ENCODE data around the gene XRRA1.
A peak's percentile ranks its signal among the peaks of the same experiment; 100 is the strongest.
"Not testable (repeated sequence)": the region's sequence is repeated elsewhere in the genome, so short reads cannot be mapped to it uniquely, and the experiment has no call there.

Gene XRRA1

GRCh38 chr11:74948898-74949752 is at the start of gene XRRA1, which contains the start of gene SPCS2:
TSS of gene XRRA1 (minus strand) at chr11:74949091. CDS start at chr11:74940878, 8,213 bp downstream.
TSS of gene SPCS2 (plus strand) at chr11:74949266. CDS start at chr11:74949286, 20 bp downstream.
- DNase-seq (ENCODE audit: low spot score), result peak; percentile 94

DNA sequence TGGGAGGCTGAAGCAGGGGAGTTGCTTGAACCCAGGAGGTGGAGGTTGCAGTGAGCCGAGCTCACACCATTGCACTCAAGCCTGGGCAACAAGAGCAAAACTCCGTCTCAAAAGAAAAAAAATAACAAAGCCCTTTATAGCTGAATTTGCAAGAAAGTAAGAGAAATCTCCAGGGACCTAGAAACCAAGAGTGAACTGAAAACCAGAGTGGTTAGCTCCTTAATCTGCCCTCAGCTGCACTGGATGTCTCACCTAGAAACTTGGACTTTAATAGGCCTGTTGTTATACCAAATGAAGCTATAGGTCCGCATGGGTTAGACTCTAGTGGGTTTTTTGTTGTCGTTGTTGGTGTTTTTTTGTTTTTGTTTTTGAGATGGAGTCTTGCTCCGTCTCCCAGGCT is 44.0 kb upstream of the XRRA1 start:
- DNase-seq (ENCODE audit: low spot score), result no peak

GRCh38 chr11:74990941-74991340 is 42.0 kb upstream of the XRRA1 start:
- no peak for DNase-seq (ENCODE audit: low spot score)

DNA sequence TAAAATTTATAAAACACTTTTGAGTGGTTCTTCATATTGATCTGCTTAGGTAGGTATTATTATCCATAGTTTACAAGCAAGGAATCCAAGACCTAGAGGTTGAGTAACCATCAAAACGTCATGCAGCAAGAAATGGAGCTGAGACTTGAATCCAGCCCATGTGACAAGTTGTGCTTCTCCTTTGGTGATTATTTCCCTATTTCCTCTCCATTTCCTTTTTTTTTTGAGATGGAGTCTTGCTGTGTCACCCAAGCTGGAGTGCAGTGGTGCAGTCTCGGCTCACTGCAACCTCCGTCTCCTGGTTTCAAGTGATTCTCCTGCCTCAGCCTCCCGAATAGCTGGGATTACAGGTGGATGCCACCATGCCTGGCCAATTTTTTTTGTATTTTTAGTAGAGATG is 41.3 kb upstream of the XRRA1 start:
- not testable (repeated sequence) for DNase-seq (ENCODE audit: low spot score)

- DNase-seq (ENCODE audit: low spot score), result no peak
Measured at GRCh38 chr11:74989260-74989638, 40.4 kb upstream of the XRRA1 start.

- DNase-seq (ENCODE audit: low spot score), result peak; percentile 67
Measured at GRCh38 chr11:74988541-74989259, 39.8 kb upstream of the XRRA1 start, which contains the start of gene NEU3. TSS of gene NEU3 (plus strand) at chr11:74988933. CDS start at chr11:74989061, 128 bp downstream.

DNA sequence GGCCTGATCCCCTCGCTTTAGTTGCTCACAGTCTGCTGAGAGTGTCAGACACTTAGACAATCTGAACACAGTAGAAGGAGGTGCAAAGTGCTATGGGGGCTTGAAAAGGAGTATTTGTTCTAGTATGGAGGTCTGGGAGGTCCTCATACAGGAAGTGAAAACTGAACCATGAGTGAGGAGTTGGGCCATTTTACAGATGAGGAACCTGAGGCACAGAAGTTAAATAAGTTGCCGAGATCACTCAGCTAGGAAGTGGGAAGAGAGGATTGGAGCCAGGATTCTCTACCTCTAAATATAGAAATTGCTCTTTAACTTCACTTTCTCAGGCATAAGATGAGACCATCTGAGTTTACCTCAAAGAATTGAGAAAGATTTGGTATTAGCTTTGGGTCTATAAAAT is 35.8 kb upstream of the XRRA1 start:
- DNase-seq (ENCODE audit: low spot score), result no peak

GRCh38 chr11:74984070-74984469 is 35.2 kb upstream of the XRRA1 start:
- no peak for DNase-seq (ENCODE audit: low spot score)

- DNase-seq (ENCODE audit: low spot score), result no peak
Measured at GRCh38 chr11:74981888-74982287, 33.0 kb upstream of the XRRA1 start.

DNA sequence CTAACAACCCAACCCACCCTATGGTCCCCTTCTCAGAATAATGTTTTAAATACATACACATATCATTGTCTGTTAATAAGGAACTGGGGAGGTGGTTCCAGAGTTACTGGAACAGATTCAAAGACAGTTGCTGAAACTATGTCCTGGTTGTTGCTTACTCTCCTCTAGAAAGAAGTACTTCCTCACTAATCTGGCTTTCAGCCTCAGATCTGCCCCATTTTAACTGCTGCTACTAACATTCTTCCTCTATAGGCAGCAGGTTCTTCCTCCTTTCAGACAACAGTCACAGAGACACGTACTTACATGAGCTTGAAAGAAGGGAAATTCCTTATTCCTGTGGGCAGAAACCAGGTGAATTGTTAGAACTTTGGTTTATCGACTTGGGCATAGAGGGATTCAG is 31.7 kb upstream of the XRRA1 start:
- DNase-seq (ENCODE audit: low spot score), result no peak

GRCh38 chr11:74978041-74978440 is 29.1 kb upstream of the XRRA1 start:
- no peak for DNase-seq (ENCODE audit: low spot score)

DNA sequence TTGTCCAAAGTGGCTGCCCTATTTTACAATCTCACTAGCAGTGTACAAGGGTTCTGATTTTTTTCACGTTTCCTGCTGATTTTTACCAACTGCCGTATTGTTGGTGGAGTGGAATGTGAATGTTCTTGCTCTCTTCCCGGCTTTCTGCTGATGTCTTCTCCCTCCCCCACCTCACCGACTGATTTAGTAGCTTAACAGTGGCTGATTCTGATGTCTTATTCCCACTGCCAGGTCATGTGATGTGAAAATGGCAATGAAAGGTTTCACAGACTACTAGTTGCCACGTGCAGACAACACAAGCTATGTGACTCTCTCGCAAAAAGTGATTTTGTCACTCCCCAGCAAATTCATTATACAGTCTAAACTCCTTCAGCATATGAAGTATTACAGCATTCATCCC is 22.5 kb upstream of the XRRA1 start:
- DNase-seq (ENCODE audit: low spot score), result no peak

- DNase-seq (ENCODE audit: low spot score), result no peak
Measured at GRCh38 chr11:74970852-74971395, 22.0 kb upstream of the XRRA1 start.

DNA sequence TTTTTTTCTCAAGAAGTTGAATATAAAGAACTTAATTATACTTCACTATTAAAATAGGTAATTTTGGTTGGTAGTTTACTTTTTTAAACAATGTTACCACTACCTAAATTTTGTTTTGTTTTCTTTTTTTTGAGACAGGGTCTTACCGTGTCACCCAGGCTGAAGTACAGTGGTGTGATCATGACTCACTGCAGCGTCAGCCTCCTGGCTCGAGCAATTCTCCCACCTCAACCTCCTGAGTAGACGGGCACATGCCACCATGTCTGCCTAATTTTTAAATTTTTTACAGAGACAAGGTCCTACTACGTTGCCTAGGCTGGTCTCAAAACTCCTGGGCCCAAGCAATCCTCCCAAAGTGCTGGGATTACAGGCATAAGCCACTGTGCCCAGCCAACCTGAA is 17.8 kb upstream of the XRRA1 start:
- DNase-seq (ENCODE audit: low spot score), result no peak

DNA sequence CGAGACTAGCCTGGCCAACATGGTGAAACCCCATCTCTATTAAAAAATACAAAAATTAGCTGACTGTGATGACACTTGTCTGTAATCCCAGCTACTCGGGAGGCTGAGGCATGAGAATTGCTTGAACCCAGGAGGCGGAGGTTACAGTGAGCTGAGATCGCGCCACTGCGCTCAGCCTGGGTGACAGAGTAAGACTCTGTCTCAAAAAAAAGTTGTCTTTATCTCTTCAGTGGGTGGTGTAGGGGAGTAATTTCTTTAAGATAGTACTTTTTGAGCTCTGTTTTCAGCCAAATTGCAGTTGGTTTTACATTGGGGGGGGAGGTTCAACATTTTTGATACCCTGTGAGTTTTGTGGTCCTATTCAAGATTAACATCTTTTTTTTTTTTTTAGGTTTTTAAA is 11.2 kb upstream of the XRRA1 start:
- DNase-seq (ENCODE audit: low spot score), result not testable (repeated sequence)

GRCh38 chr11:74957937-74958629 is 9.2 kb upstream of the XRRA1 start:
- DNase-seq (ENCODE audit: low spot score), result no peak

- DNase-seq (ENCODE audit: low spot score), result no peak
Measured at GRCh38 chr11:74956397-74957015, 7.6 kb upstream of the XRRA1 start.

GRCh38 chr11:74954199-74954598 is 5.3 kb upstream of the XRRA1 start:
- no peak for DNase-seq (ENCODE audit: low spot score)

GRCh38 chr11:74953451-74953850 is 4.6 kb upstream of the XRRA1 start:
- no peak for DNase-seq (ENCODE audit: low spot score)

GRCh38 chr11:74952752-74953151 is 3.9 kb upstream of the XRRA1 start:
- no peak for DNase-seq (ENCODE audit: low spot score)

DNA sequence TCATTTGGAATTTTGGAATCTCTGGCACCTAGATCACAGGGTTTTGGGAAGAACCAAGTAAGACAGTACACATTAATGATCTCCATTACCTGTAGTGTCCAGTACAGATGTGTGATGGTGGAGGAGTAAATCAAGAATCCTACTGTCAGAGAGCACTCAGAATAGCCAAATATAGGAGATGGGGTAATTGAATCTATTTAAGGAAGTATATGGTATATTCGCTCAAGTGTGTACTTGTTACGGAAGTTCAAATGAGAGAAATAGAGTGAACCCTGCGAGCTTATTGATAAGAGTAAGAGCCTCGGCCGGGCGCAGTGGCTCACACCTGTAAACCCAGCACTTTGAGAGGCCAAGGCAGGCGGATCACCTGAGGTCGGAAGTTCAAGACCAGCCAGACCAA is 2.3 kb upstream of the XRRA1 start:
- DNase-seq (ENCODE audit: low spot score), result no peak
